IMR-90 (cell line): Measurements from ENCODE around the gene PPP1R15A. TPM values are rescaled to one million over a fixed set of nuclear protein-coding genes. Genes with fewer than 3 reads are reported as not detected.
"Not testable (repeated sequence)": the region's sequence is repeated elsewhere in the genome, so short reads cannot be mapped to it uniquely, and the experiment has no call there.

Experiments
- ATAC-seq: fragments of 200-7000 bp; cut with Tn5 transposase; 2 replicates; pipeline ENCODE4 v1.9.1; 2020; ENCODE audit warnings: low read depth, mild to moderate bottlenecking, moderate library complexity
- BruUV-seq: library from RNA; stranded (reverse); fragments of 400-500 nt; replicated peaks from 2 replicates; lab custom pipeline; 2021; lab: Mats Ljungman, UMichigan
- CTCF ChIA-PET: fragments of 300-600 bp; formaldehyde crosslinking; extraction: SDS; loops from one replicate; lab custom pipeline; 2021; ENCODE audit warnings: antibody characterized with exemption; lab: Yijun Ruan, JAX
- POLR2A ChIA-PET: fragments of 300-600 bp; sonication (Branson Sonifier 250); formaldehyde crosslinking; loops from one replicate; lab custom pipeline; 2022; ENCODE audit warnings: antibody characterized with exemption; ENCODE audit not compliant: unreplicated experiment; lab: Charles Lee
- DNase-seq: peaks from one replicate; pipeline ENCODE4 v3.0.0; 2013
- H2AFZ ChIP-seq: replicated peaks from 2 replicates; pipeline ENCODE3; 2013; ENCODE audit warnings: low read length, mild to moderate bottlenecking; ENCODE audit not compliant: poor library complexity
- H2AK5ac ChIP-seq: 2 replicates; pipeline ENCODE4 v1.6.1; 2013; ENCODE audit warnings: low read depth, low read length, inconsistent platforms
- H2AK9ac ChIP-seq: replicated peaks from 2 replicates; pipeline ENCODE3; 2013; ENCODE audit warnings: mild to moderate bottlenecking, low read depth, low read length, moderate library complexity; ENCODE audit not compliant: poor library complexity
- H2BK120ac ChIP-seq: 2 replicates; pipeline ENCODE4 v1.6.1; 2013; ENCODE audit warnings: low read depth, low read length, inconsistent platforms
- H2BK15ac ChIP-seq: 3 replicates; pipeline ENCODE4 v1.6.1; 2013; ENCODE audit warnings: low read depth, low read length, inconsistent platforms
- H2BK20ac ChIP-seq: 2 replicates; pipeline ENCODE4 v1.6.1; 2013; ENCODE audit warnings: low read depth, mild to moderate bottlenecking, inconsistent platforms, low read length, moderate library complexity
- H2BK5ac ChIP-seq: 2 replicates; pipeline ENCODE4 v1.6.1; 2013; ENCODE audit warnings: mild to moderate bottlenecking, low read depth, low read length, inconsistent platforms; ENCODE audit not compliant: poor library complexity, severe bottlenecking
- H3K14ac ChIP-seq: replicated peaks from 2 replicates; pipeline ENCODE4 v1.6.1; 2013; ENCODE audit warnings: low read depth, low read length, inconsistent platforms
- H3K18ac ChIP-seq: 2 replicates; pipeline ENCODE4 v1.6.1; 2013; ENCODE audit warnings: low read depth, low read length, control low read depth
- H3K23ac ChIP-seq: 2 replicates; pipeline ENCODE4 v1.6.1; 2013; ENCODE audit warnings: low read depth, low read length, inconsistent platforms
- H3K27ac ChIP-seq: 2 replicates; pipeline ENCODE4 v1.5.1; 2013; ENCODE audit warnings: mild to moderate bottlenecking, control low read depth, low read length; ENCODE audit not compliant: insufficient read depth
- H3K27me3 ChIP-seq: 2 replicates; pipeline ENCODE4 v1.6.1; 2013; ENCODE audit warnings: low read length; ENCODE audit not compliant: control insufficient read depth, insufficient read depth
- H3K36me3 ChIP-seq: 2 replicates; pipeline ENCODE4 v1.6.1; 2013; ENCODE audit warnings: low read length, mixed read lengths; ENCODE audit not compliant: control insufficient read depth, insufficient read depth
- H3K4ac ChIP-seq: 2 replicates; pipeline ENCODE4 v1.6.1; 2013; ENCODE audit warnings: low read depth, low read length, inconsistent platforms
- H3K4me1 ChIP-seq: 2 replicates; pipeline ENCODE4 v1.6.1; 2013; ENCODE audit warnings: low read length, mixed read lengths; ENCODE audit not compliant: control insufficient read depth, insufficient read depth
- H3K4me2 ChIP-seq: 2 replicates; pipeline ENCODE4 v1.6.1; 2013; ENCODE audit warnings: low read depth, mild to moderate bottlenecking, control low read depth, low read length, moderate library complexity
- H3K4me3 ChIP-seq: 2 replicates; pipeline ENCODE4 v1.5.1; 2013; ENCODE audit warnings: low read depth, mild to moderate bottlenecking, control low read depth, low read length, moderate library complexity; ENCODE audit not compliant: insufficient read depth
- H3K56ac ChIP-seq: 2 replicates; pipeline ENCODE4 v1.6.1; 2013; ENCODE audit warnings: low read length, inconsistent platforms; ENCODE audit not compliant: insufficient read depth; ENCODE audit errors: extremely low read depth
- H3K79me1 ChIP-seq, 2 experiments: 2 replicates each; pipeline ENCODE4 v1.6.1; 2013; ENCODE audit warnings: low read length in 2 of 2, inconsistent platforms in 1 of 2, low read depth in 1 of 2
- H3K9ac ChIP-seq: 2 replicates; pipeline ENCODE4 v1.6.1; 2013; ENCODE audit warnings: low read depth, low read length, control low read depth
- H3K9me1 ChIP-seq: 2 replicates; pipeline ENCODE4 v1.6.1; 2013; ENCODE audit warnings: low read length, inconsistent platforms; ENCODE audit not compliant: insufficient read depth
- H3K9me3 ChIP-seq: 2 replicates; pipeline ENCODE4 v1.6.1; 2013; ENCODE audit warnings: low read length; ENCODE audit not compliant: control insufficient read depth, insufficient read depth
- H4K20me1 ChIP-seq: 2 replicates; pipeline ENCODE4 v1.6.1; 2013; ENCODE audit warnings: low read length, inconsistent platforms; ENCODE audit not compliant: insufficient read depth
- H4K5ac ChIP-seq: 2 replicates; pipeline ENCODE4 v1.6.1; 2013; ENCODE audit warnings: mild to moderate bottlenecking, low read depth, low read length, control low read depth
- H4K8ac ChIP-seq, 2 experiments: 2 replicates each; pipeline ENCODE4 v1.6.1; 2013; ENCODE audit warnings: low read depth in 2 of 2, low read length in 2 of 2, control low read depth in 1 of 2, inconsistent platforms in 1 of 2
- H4K91ac ChIP-seq: 2 replicates; pipeline ENCODE4 v1.6.1; 2013; ENCODE audit warnings: low read depth, low read length, inconsistent platforms; ENCODE audit not compliant: insufficient read depth
- NFE2L2 ChIP-seq: fragments of 150-350 bp; IDR thresholded peaks from 2 replicates; pipeline ENCODE4 v1.6.1; 2016; ENCODE audit warnings: low read depth, mild to moderate bottlenecking, low read length
- WGBS, 2 experiments: methylation state at CpG; one replicate each; pipeline versions ENCODE4 v1.1.5 to v1.1.7; 2013; ENCODE audit warnings: missing lambda C conversion rate in 2 of 2; ENCODE audit not compliant: insufficient read length in 1 of 2; ENCODE audit errors: extremely low coverage in 2 of 2; 5-methylcytosine and 5-hydroxymethylcytosine counted together
- dilution Hi-C: fragments of 300-500 bp; cut with HindIII; formaldehyde crosslinking; loops from one replicate; pipeline ENCODE4 v1.14.3; 2018; ENCODE audit warnings: low sequenced_read_pairs; ENCODE audit not compliant: unreplicated experiment
- in situ Hi-C: fragments of 300-500 bp; cut with MboI; formaldehyde crosslinking; loops from 3 replicates; pipeline ENCODE4 v1.14.3; 2019; ENCODE audit warnings: low sequenced_read_pairs, inconsistent platforms, mixed read lengths
- intact Hi-C: fragments of 100-400 bp; cut with micrococcal nuclease; formaldehyde crosslinking; loops from 2 replicates; pipeline ENCODE4 v1.10.0; 2022
- polyA plus RNA-seq, 3 experiments: library from polyadenylated mRNA; depleted of rRNA; stranded (reverse); fragments of >200 nt; gene quantifications; 2 replicates each; pipeline ENCODE4 v1.2.3, GENCODE V29; 2012; ENCODE audit warnings: low replicate concordance in 1 of 3
- total RNA-seq: library from RNA; depleted of rRNA; stranded (reverse); fragments of >200 nt; gene quantifications from 2 replicates; pipeline ENCODE4 v1.2.3, GENCODE V29; 2012

PPP1R15A gene
- total and polyA plus RNA-seq, 2 of the 4 experiments (the other 2 are of a cell fraction) = 26.7 to 87.7 TPM

- ATAC-seq, H4K91ac ChIP-seq, H3K4me1 ChIP-seq, H3K27me3 ChIP-seq, H3K56ac ChIP-seq, in situ Hi-C loops, H3K9ac ChIP-seq, H2AFZ ChIP-seq, H4K8ac ChIP-seq, dilution Hi-C loops, H2AK9ac ChIP-seq, POLR2A ChIA-PET, BruUV-seq, H3K23ac ChIP-seq, DNase-seq, H3K4me2 ChIP-seq, H3K4me3 ChIP-seq, H2BK15ac ChIP-seq, H2BK5ac ChIP-seq, intact Hi-C loops, H4K20me1 ChIP-seq, H3K4ac ChIP-seq, H3K27ac ChIP-seq, H3K9me3 ChIP-seq, H2BK120ac ChIP-seq, H4K5ac ChIP-seq, H3K18ac ChIP-seq, H2AK5ac ChIP-seq, H2BK20ac ChIP-seq, H3K14ac ChIP-seq: not testable (repeated sequence)
- H3K9me1 ChIP-seq = peaks cover 12% of the 10 kb centered on the region
- peak; percentile 15; the same call in 1 of the 2 replicates for TF ChIP-seq NFE2L2
- WGBS, 2 experiments = 100% methylated on average over 2 of the region's 7 CpGs; no CpG with 5 or more reads in 1 of the 2 experiments
- peaks cover 25% of the 10 kb centered on the region for H3K36me3 ChIP-seq
- CTCF ChIA-PET = interaction anchor here (0.6 kb wide), 1 partner anchor 23 kb away, joined by 3 read pairs; no protein-coding TSS in a partner anchor
- peaks cover 20 to 53% of the 10 kb centered on the region in 2 experiments for H3K79me1 ChIP-seq
Observed at GRCh38 chr19:48902291-48902690, 30.1 kb downstream of the PPP1R15A start.

GRCh38 chr19:48903788-48904187 lies 31.6 kb downstream of the PPP1R15A start:
- dilution Hi-C loops, H2BK20ac ChIP-seq, H3K4me3 ChIP-seq, H2BK120ac ChIP-seq, H2AK5ac ChIP-seq, CTCF ChIA-PET, H3K4me2 ChIP-seq, in situ Hi-C loops, BruUV-seq, H3K4me1 ChIP-seq, H4K91ac ChIP-seq, H3K18ac ChIP-seq, DNase-seq, H3K4ac ChIP-seq, H3K56ac ChIP-seq, H2BK15ac ChIP-seq, intact Hi-C loops, H2AFZ ChIP-seq, H4K8ac ChIP-seq, H3K27ac ChIP-seq, H4K5ac ChIP-seq, H3K23ac ChIP-seq, H4K20me1 ChIP-seq, H3K9me3 ChIP-seq, H3K14ac ChIP-seq, H3K27me3 ChIP-seq, H3K9ac ChIP-seq, ATAC-seq, POLR2A ChIA-PET: not testable (repeated sequence)
- Histone ChIP-seq H2AK9ac (peak overlapping the region; percentile 72), H3K9me1 (peaks cover 12% of the 10 kb centered on the region), H3K36me3 (peaks cover 35% of the 10 kb centered on the region), H2BK5ac (peak overlapping the region; percentile 15), H3K79me1 (peaks cover 20 to 57% of the 10 kb centered on the region in 2 experiments)
